Hepatocyte (in vitro differentiated cells): Measurements from ENCODE around the gene ACTR5.

Experiments
- CTCF ChIP-seq: fragments of 200-600 bp; sonication (generic); IDR thresholded peaks from 2 replicates; pipeline ENCODE4 v1.5.1; 2016; ENCODE audit warnings: antibody characterized with exemption, mild to moderate bottlenecking; ENCODE audit not compliant: poor library complexity
- EZH2 ChIP-seq: fragments of 200-600 bp; sonication (generic); IDR thresholded peaks from 2 replicates; pipeline ENCODE4 v1.6.1; 2016; ENCODE audit warnings: antibody characterized with exemption, mild to moderate bottlenecking, borderline replicate concordance

DNA sequence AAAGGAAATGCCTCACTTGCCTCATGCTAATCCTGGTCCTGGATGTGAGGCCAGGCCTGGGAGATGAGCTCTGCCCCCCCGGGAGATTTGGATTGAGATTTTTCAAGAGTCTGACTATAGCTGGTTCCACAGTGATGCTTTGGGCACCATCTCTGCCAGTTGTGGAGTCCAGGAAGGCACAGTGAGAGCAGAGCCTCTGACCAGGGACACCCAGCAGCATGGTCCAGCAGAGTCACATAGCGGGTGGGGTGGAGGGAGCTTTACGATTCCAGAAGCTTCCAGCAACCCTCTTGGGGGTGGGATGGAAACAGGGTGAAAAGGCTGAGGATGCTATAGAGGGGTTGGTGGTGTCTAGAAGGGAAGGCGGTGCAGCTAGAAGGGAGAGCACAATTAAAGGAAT is 15.3 kb upstream of the ACTR5 start:
- TF ChIP-seq EZH2 (no peak), CTCF (no peak)
